Skeletal muscle tissue (tissue), 4 donors: ENCODE measurements around the gene PROC. TPM values are rescaled to one million over a fixed set of nuclear protein-coding genes. Genes with fewer than 3 reads are reported as not detected.

Experiments used
- H3K27ac ChIP-seq: one replicate; pipeline ENCODE4 v1.7.0; 2013; ENCODE audit warnings: mild to moderate bottlenecking, low read depth, low read length, inconsistent platforms
- H3K27me3 ChIP-seq, 3 donors: one replicate each; pipeline ENCODE4 v1.7.0; 2013; ENCODE audit warnings: low read length in 3 of 3; ENCODE audit not compliant: control insufficient read depth in 3 of 3, insufficient read depth in 3 of 3
- H3K36me3 ChIP-seq, 3 donors: one replicate each; pipeline ENCODE4 v1.7.0; 2013; ENCODE audit warnings: low read length in 3 of 3; ENCODE audit not compliant: control insufficient read depth in 3 of 3, insufficient read depth in 3 of 3
- H3K4me1 ChIP-seq, 3 donors: one replicate each; pipeline ENCODE4 v1.7.0; 2013; ENCODE audit warnings: low read length in 3 of 3, mild to moderate bottlenecking in 3 of 3; ENCODE audit not compliant: control insufficient read depth in 3 of 3, insufficient read depth in 3 of 3
- H3K4me3 ChIP-seq, 3 donors: one replicate each; pipeline ENCODE4 v1.7.0; 2013; ENCODE audit warnings: low read length in 3 of 3
- H3K9ac ChIP-seq, 3 donors: one replicate each; pipeline ENCODE4 v1.7.0; 2013; ENCODE audit warnings: low read length in 3 of 3, mild to moderate bottlenecking in 3 of 3, moderate library complexity in 2 of 3, low read depth in 1 of 3
- H3K9me3 ChIP-seq, 3 donors: one replicate each; pipeline ENCODE4 v1.7.0; 2013; ENCODE audit warnings: low read length in 3 of 3; ENCODE audit not compliant: control insufficient read depth in 3 of 3
- total RNA-seq: library from RNA; depleted of rRNA; stranded (reverse); fragments of >200 nt; gene quantifications from one replicate; pipeline ENCODE4 v1.2.3, GENCODE V29; 2014
- donor health status: Osteomylitis.

PROC gene
- total RNA-seq, 1 donor from 2014 or later: not detected

DNA sequence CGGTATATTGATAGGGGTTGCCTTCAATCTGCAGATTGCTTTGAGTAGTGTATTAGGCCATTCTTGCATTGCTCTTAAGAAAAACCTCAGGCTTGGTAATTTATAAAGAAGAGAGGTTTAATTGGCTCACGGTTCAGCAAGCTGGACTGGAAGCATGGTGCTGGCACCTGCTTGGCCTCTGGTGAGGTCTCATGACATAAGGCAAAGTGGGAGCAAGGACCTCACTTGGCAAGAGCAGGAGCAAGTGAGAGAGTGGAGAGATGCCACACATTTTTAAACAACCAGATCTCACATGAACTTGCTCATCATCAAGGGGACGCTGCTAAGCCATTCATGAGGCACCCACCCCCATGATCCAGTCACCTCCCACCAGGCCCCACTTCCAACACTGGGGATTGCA is 35.4 kb upstream of the PROC start:
- Histone ChIP-seq H3K27ac (peak overlapping the region; percentile 57), H3K4me1 (peaks cover 16 to 36% (median 27%) of the 10 kb centered on the region in 3 donors)

DNA sequence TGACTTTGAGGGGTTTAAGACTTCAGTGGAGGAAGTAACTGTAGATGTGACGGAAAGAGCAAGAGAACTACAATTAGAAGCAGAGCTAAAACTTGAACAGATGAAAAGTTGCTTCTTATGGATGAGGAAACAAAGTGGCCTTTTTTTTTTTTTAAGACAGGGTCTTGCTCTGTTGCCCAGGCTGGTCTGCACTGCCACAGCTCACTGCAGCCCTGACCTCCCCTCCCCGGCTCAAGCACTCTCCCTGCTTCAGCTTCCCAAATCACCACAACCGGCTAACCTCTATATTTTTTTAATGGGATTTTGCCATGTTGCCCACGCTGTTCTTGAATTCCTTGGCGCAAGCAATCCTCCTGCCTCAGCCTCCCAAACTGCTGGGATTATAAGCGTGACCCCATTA is 33.7 kb upstream of the PROC start:
- H3K9ac ChIP-seq: no peak overlapping the region
- no peaks in the 10 kb centered on the region for H3K9me3 ChIP-seq
- peaks cover 27 to 44% (median 37%) of the 10 kb centered on the region in 3 donors for H3K4me1 ChIP-seq
- H3K27ac ChIP-seq: no peak overlapping the region
- no peaks in the 10 kb centered on the region for H3K27me3 ChIP-seq
- no peaks in the 10 kb centered on the region for H3K36me3 ChIP-seq
- H3K4me3 ChIP-seq: no peak overlapping the region

More for the DNA sequence above, 35.4 kb upstream of the PROC start:
- Histone ChIP-seq H3K9me3 (no peaks in the 10 kb centered on the region), H3K36me3 (no peaks in the 10 kb centered on the region), H3K9ac (no peak overlapping the region), H3K4me3 (no peak overlapping the region), H3K27me3 (no peaks in the 10 kb centered on the region)

GRCh38 chr2:127386246-127386645 is 32.0 kb upstream of the PROC start:
- peak overlapping the region; percentile 4 to 99 (median 95) for H3K9ac ChIP-seq
- no peaks in the 10 kb centered on the region for H3K36me3 ChIP-seq
- no peak overlapping the region for H3K27ac ChIP-seq
- H3K9me3 ChIP-seq: no peaks in the 10 kb centered on the region
- H3K27me3 ChIP-seq: no peaks in the 10 kb centered on the region
- peaks cover 27 to 44% (median 43%) of the 10 kb centered on the region in 3 donors for H3K4me1 ChIP-seq
- H3K4me3 ChIP-seq: peak overlapping the region; percentile 53 to 97 (median 71)

GRCh38 chr2:127386764-127387654 is 31.2 kb upstream of the PROC start:
- Histone ChIP-seq H3K27ac (peak overlapping the region; percentile 99), H3K9ac (peak overlapping the region; percentile 85 to 99 (median 95)), H3K4me3 (peak overlapping the region; percentile 71 to 97 (median 77)), H3K36me3 (no peaks in the 10 kb centered on the region), H3K4me1 (peaks cover 24 to 40% (median 40%) of the 10 kb centered on the region in 3 donors), H3K27me3 (no peaks in the 10 kb centered on the region), H3K9me3 (no peaks in the 10 kb centered on the region)

- Histone ChIP-seq H3K9ac (peak within 1 kb of the TSS; percentile 85 to 99 (median 95)), H3K9me3 (no peaks in the 10 kb centered on the region), H3K36me3 (no peaks in the 10 kb centered on the region), H3K4me1 (peaks cover 18 to 35% (median 33%) of the 10 kb centered on the region in 3 donors), H3K27me3 (no peaks in the 10 kb centered on the region), H3K4me3 (peak within 1 kb of the TSS; percentile 75 to 97 (median 77)), H3K27ac (peak within 1 kb of the TSS; percentile 99)
Observed at GRCh38 chr2:127387655-127388422, 30.4 kb upstream of the PROC start, which contains the start of gene MAP3K2. Gene MAP3K2, minus strand, starts transcription at chr2:127387975. Its CDS starts 44,846 bp downstream, at chr2:127343129.

GRCh38 chr2:127388423-127389164 is 29.6 kb upstream of the PROC start:
- peak overlapping the region; percentile 99 for H3K27ac ChIP-seq
- H3K4me3 ChIP-seq: peak overlapping the region; percentile 75 to 87 (median 76)
- no peaks in the 10 kb centered on the region for H3K27me3 ChIP-seq
- H3K9ac ChIP-seq: peak overlapping the region; percentile 83 to 87 (median 85)
- H3K4me1 ChIP-seq: peaks cover 11 to 31% (median 25%) of the 10 kb centered on the region in 3 donors
- no peaks in the 10 kb centered on the region for H3K36me3 ChIP-seq
- no peaks in the 10 kb centered on the region for H3K9me3 ChIP-seq

DNA sequence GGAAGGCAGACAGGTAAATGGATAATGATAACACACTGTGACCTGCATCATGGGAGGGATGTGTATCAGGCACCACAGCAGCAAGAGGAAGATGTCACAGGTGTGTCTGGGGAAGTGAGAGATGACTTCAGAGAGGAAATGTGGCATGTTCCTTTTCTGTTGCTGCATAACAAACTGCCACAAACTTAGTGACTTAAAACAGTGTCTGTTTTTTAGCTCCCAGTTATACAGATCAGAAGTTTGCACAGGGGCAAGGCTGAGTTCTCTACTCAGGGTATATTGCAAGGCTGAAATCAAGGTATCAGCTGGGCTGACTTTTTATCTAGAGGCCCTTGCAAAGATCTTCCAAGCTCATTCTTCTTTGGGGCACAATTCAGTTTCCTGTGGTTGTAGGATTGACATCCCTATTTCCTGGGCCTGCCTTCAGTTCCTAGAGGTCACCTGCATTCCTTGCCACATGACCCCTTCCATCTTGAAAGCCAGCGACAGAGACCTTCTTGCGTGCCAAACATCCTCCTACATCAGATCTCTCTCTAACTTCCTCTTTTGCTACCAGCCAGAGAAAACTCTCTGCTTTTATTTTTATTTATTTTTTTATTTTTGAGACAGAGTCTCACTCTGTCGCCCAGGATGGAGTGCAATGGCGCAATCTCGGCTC is 28.3 kb upstream of the PROC start:
- Histone ChIP-seq H3K4me3 (no peak overlapping the region), H3K4me1 (peaks cover 11 to 25% (median 24%) of the 10 kb centered on the region in 3 donors), H3K9ac (no peak overlapping the region), H3K9me3 (no peaks in the 10 kb centered on the region), H3K27me3 (no peaks in the 10 kb centered on the region), H3K36me3 (no peaks in the 10 kb centered on the region), H3K27ac (no peak overlapping the region)

DNA sequence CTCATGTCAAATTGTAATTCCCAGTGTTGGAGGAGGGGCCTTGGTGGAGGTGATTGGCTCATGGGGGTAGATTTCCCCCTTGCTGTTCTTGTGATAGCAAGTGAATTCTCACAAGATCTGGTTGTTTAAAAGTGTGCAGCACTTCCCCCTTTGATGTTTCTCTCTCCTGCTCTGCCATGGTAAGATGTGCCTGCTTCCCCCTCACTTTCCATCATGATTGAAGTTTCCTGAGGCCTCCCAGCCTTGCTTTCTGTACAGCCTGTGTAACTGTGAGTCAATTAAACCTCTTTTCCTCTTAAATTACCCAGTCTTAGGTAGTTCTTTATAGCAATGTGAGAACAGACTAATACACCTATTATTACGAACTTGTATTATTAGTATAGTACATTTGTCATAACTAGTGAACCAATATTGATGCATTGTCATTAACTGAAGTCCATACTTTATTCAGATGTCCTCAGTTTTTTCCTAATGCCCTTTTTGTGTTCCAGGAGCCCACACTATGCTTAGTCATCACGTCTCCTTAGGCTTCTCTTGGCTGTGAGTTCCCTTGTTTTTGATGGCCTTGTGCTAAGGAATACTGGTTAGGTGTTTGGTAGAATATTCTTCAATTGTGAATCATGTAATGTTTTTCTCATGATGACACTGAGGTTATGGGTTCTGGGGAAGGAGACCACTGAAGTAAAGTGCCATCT is 25.9 kb upstream of the PROC start:
- Histone ChIP-seq H3K27ac (no peak overlapping the region), H3K9me3 (no peaks in the 10 kb centered on the region), H3K9ac (no peak overlapping the region), H3K4me1 (peaks cover 8 to 16% (median 12%) of the 10 kb centered on the region in 3 donors), H3K36me3 (no peaks in the 10 kb centered on the region), H3K4me3 (no peak overlapping the region), H3K27me3 (no peaks in the 10 kb centered on the region)
